AG10803 (cell line): ENCODE measurements around the gene CLEC19A.
"Not testable (repeated sequence)": the region's sequence is repeated elsewhere in the genome, so short reads cannot be mapped to it uniquely, and the experiment has no call there.

Experiments used
- DNase-seq: peaks from one replicate; pipeline ENCODE4 v3.0.0; 2010; ENCODE audit warnings: low read depth
- H3K4me3 ChIP-seq: 2 replicates; pipeline ENCODE4 v1.5.1; 2011; ENCODE audit warnings: mild to moderate bottlenecking, low read length, control low read depth
- CTCF ChIP-seq: conservative IDR thresholded peaks from 2 replicates; pipeline ENCODE4 v1.5.1; 2011; ENCODE audit warnings: mild to moderate bottlenecking, low read length, control low read depth, inconsistent platforms

CLEC19A gene

GRCh38 chr16:19305443-19305842 is 19.9 kb downstream of the CLEC19A start:
- DNase-seq = no peak
- H3K4me3 ChIP-seq = no peak overlapping the region
- TF ChIP-seq CTCF = no peak

- no peak for TF ChIP-seq CTCF
- no peak for DNase-seq
- H3K4me3 ChIP-seq = no peak overlapping the region
These were observed 22.2 kb downstream of the CLEC19A start for GRCh38 chr16:19307587-19308241.

- H3K4me3 ChIP-seq = no peak overlapping the region
- no peak for TF ChIP-seq CTCF
- DNase-seq = no peak
These were observed 22.9 kb downstream of the CLEC19A start for GRCh38 chr16:19308392-19308791.

GRCh38 chr16:19309178-19309577 is 23.6 kb downstream of the CLEC19A start:
- no peak overlapping the region for H3K4me3 ChIP-seq
- no peak for TF ChIP-seq CTCF
- DNase-seq = no peak

GRCh38 chr16:19314718-19315425 is 29.3 kb downstream of the CLEC19A start:
- TF ChIP-seq CTCF = no peak

GRCh38 chr16:19315889-19316433 is 30.4 kb downstream of the CLEC19A start:
- TF ChIP-seq CTCF = no peak
- DNase-seq = no peak

More at GRCh38 chr16:19314718-19315425, 29.3 kb downstream of the CLEC19A start:
- no peak overlapping the region for H3K4me3 ChIP-seq
- DNase-seq = no peak

GRCh38 chr16:19316846-19317245 is 31.3 kb downstream of the CLEC19A start:
- no peak overlapping the region for H3K4me3 ChIP-seq
- TF ChIP-seq CTCF = no peak
- no peak for DNase-seq

More at GRCh38 chr16:19315889-19316433, 30.4 kb downstream of the CLEC19A start:
- H3K4me3 ChIP-seq = no peak overlapping the region

- not testable (repeated sequence) for H3K4me3 ChIP-seq, DNase-seq
These were observed 35.7 kb downstream of the CLEC19A start for GRCh38 chr16:19321186-19321585.
